HG03095 (cell line): Measurements from ENCODE around the gene NGDN.
"Not testable (repeated sequence)": the region's sequence is repeated elsewhere in the genome, so short reads cannot be mapped to it uniquely, and the experiment has no call there.

Source experiments
- ATAC-seq: cut with Tn5 transposase; IDR thresholded peaks from one replicate; pipeline ENCODE4 v1.9.1; 2021; ENCODE audit warnings: moderate library complexity; ENCODE audit not compliant: unreplicated experiment

NGDN gene

GRCh38 chr14:23438101-23438971, 31.2 kb upstream of the NGDN start:
- no peak for ATAC-seq

- ATAC-seq: no peak
Measured at GRCh38 chr14:23439107-23439835, 30.2 kb upstream of the NGDN start.

- ATAC-seq: no peak
Measured at GRCh38 chr14:23441076-23441475, 28.4 kb upstream of the NGDN start.

- ATAC-seq: no peak
Measured at GRCh38 chr14:23442721-23443356, 26.7 kb upstream of the NGDN start.

GRCh38 chr14:23443411-23443812, 26.1 kb upstream of the NGDN start:
- ATAC-seq: no peak

GRCh38 chr14:23443881-23444280, 25.6 kb upstream of the NGDN start:
- no peak for ATAC-seq

- ATAC-seq: no peak
Measured at GRCh38 chr14:23444314-23444713, 25.2 kb upstream of the NGDN start.

GRCh38 chr14:23445773-23446172, 23.7 kb upstream of the NGDN start:
- ATAC-seq: no peak

- no peak for ATAC-seq
Measured at GRCh38 chr14:23446291-23446851, 23.1 kb upstream of the NGDN start.

GRCh38 chr14:23447361-23448350, 21.8 kb upstream of the NGDN start:
- ATAC-seq: no peak

- ATAC-seq: no peak
Measured at GRCh38 chr14:23449314-23449713, 20.2 kb upstream of the NGDN start.

- no peak for ATAC-seq
Measured at GRCh38 chr14:23450379-23450778, 19.1 kb upstream of the NGDN start.

GRCh38 chr14:23452237-23452636, 17.3 kb upstream of the NGDN start:
- ATAC-seq: no peak

- no peak for ATAC-seq
Measured at GRCh38 chr14:23454445-23454856, 15.1 kb upstream of the NGDN start.

GRCh38 chr14:23456883-23457586, 12.5 kb upstream of the NGDN start:
- not testable (repeated sequence) for ATAC-seq

- no peak for ATAC-seq
Measured at GRCh38 chr14:23457587-23458445, 11.7 kb upstream of the NGDN start.

GRCh38 chr14:23460960-23461359, 8.5 kb upstream of the NGDN start:
- no peak for ATAC-seq

GRCh38 chr14:23464700-23465099, 4.8 kb upstream of the NGDN start:
- no peak for ATAC-seq

GRCh38 chr14:23465261-23465660, 4.2 kb upstream of the NGDN start:
- no peak for ATAC-seq
